Measurements from ENCODE around the gene MICU1.

GRCh38 chr10:72499701-72500100, 126.2 kb downstream of the MICU1 start:
- TF ChIP-seq, protein P1, sequence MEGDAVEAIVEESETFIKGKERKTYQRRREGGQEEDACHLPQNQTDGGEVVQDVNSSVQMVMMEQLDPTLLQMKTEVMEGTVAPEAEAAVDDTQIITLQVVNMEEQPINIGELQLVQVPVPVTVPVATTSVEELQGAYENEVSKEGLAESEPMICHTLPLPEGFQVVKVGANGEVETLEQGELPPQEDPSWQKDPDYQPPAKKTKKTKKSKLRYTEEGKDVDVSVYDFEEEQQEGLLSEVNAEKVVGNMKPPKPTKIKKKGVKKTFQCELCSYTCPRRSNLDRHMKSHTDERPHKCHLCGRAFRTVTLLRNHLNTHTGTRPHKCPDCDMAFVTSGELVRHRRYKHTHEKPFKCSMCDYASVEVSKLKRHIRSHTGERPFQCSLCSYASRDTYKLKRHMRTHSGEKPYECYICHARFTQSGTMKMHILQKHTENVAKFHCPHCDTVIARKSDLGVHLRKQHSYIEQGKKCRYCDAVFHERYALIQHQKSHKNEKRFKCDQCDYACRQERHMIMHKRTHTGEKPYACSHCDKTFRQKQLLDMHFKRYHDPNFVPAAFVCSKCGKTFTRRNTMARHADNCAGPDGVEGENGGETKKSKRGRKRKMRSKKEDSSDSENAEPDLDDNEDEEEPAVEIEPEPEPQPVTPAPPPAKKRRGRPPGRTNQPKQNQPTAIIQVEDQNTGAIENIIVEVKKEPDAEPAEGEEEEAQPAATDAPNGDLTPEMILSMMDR (conservative IDR thresholded peaks at IDR 0.05; ENCODE audit: low read length), result no peak
- TF ChIP-seq EZH2phosphoT487 (IDR thresholded peaks at IDR 0.05; ENCODE audit: borderline replicate concordance, low read depth, low read length), result no peak

Data from OCI-LY7 (cell line).